ENCODE results near the gene TIMM8A.

GRCh38 chrX:101386542-101386885 lies 38.0 kb upstream of the TIMM8A start:
- TF ChIP-seq CTCF (IDR thresholded peaks at IDR 0.05) (no peak), POLR2A (IDR thresholded peaks at IDR 0.05) (no peak)

Measured in body of pancreas (tissue), 4 donors.